H1 (cell line): Measurements from ENCODE around the gene IRGC. TPM values are rescaled to one million over a fixed set of nuclear protein-coding genes. Genes with fewer than 3 reads are reported as not detected.

Experiments used
- CTCF ChIA-PET: fragments of 300-600 bp; sonication (Branson Sonifier 250); formaldehyde crosslinking; loops from one replicate; lab custom pipeline; 2021; ENCODE audit not compliant: partially characterized antibody; lab: Charles Lee
- POLR2A ChIA-PET: fragments of 300-600 bp; sonication (Branson Sonifier 250); formaldehyde crosslinking; loops from one replicate; lab custom pipeline; 2021; ENCODE audit warnings: inconsistent platforms; ENCODE audit not compliant: partially characterized antibody; lab: Charles Lee
- DNase-seq, 2 experiments: peaks; one replicate each; pipeline versions ENCODE4 v3.0.0 to v3.0.0-alpha.2; 2010 to 2022; ENCODE audit warnings: low spot score in 2 of 2, low read depth in 1 of 2, mixed read lengths in 1 of 2
- FAIRE-seq: peaks from 2 replicates; lab custom pipeline; 2011; peaks lifted over from hg19 to GRCh38; lab: Jason Lieb, UNC
- H2AFZ ChIP-seq: 2 replicates; pipeline ENCODE4 v1.8.1; 2012; ENCODE audit warnings: low read length, inconsistent platforms
- H2AK5ac ChIP-seq: 2 replicates; pipeline ENCODE4 v1.6.1; 2013; ENCODE audit warnings: low read depth, low read length
- H2BK120ac ChIP-seq: replicated peaks from 2 replicates; pipeline ENCODE3; 2013; ENCODE audit warnings: low read depth, low read length, inconsistent platforms
- H2BK12ac ChIP-seq: 2 replicates; pipeline ENCODE4 v1.6.1; 2013; ENCODE audit warnings: low read depth, low read length
- H2BK15ac ChIP-seq: 2 replicates; pipeline ENCODE4 v1.6.1; 2013; ENCODE audit warnings: low read length
- H2BK20ac ChIP-seq: 2 replicates; pipeline ENCODE4 v1.6.1; 2013; ENCODE audit warnings: low read length
- H2BK5ac ChIP-seq: 2 replicates; pipeline ENCODE4 v1.6.1; 2013; ENCODE audit warnings: low read depth, low read length
- H3K14ac ChIP-seq: 2 replicates; pipeline ENCODE4 v1.6.1; 2013; ENCODE audit warnings: inconsistent platforms; ENCODE audit not compliant: insufficient read length
- H3K18ac ChIP-seq: 2 replicates; pipeline ENCODE4 v1.6.1; 2013; ENCODE audit warnings: low read length; ENCODE audit errors: extremely low read depth
- H3K23ac ChIP-seq: 2 replicates; pipeline ENCODE4 v1.6.1; 2013; ENCODE audit warnings: inconsistent platforms; ENCODE audit not compliant: insufficient read length
- H3K23me2 ChIP-seq: 2 replicates; pipeline ENCODE4 v1.6.1; 2013; ENCODE audit warnings: low read depth, low read length
- H3K27ac ChIP-seq: 2 replicates; pipeline ENCODE4 v1.6.1; 2011; ENCODE audit warnings: low read depth, low read length, inconsistent platforms
- H3K27me3 ChIP-seq, 4 experiments: replicated peaks in 1 of 4; 1 replicate in 1 of 4; 2 replicates in 3 of 4; pipeline versions ENCODE4 v1.6.1 to v1.8.1; 2011 to 2013; ENCODE audit warnings: low read length in 3 of 4, mild to moderate bottlenecking in 3 of 4, inconsistent platforms in 2 of 4, mixed read lengths in 2 of 4, moderate library complexity in 1 of 4; ENCODE audit not compliant: control insufficient read depth in 3 of 4, insufficient read depth in 3 of 4; ENCODE audit errors: extremely low read depth in 1 of 4
- H3K36me3 ChIP-seq, 4 experiments: 2 replicates each; pipeline versions ENCODE4 v1.6.1 to v1.8.1; 2011 to 2013; ENCODE audit warnings: mild to moderate bottlenecking in 4 of 4, low read length in 3 of 4, moderate library complexity in 2 of 4, control low read depth in 1 of 4, inconsistent platforms in 1 of 4; ENCODE audit not compliant: insufficient read depth in 4 of 4, control insufficient read depth in 2 of 4
- H3K4ac ChIP-seq: replicated peaks from 2 replicates; pipeline ENCODE3; 2013; ENCODE audit warnings: low read length, low read depth, mixed read lengths, inconsistent platforms; ENCODE audit not compliant: insufficient read length
- H3K4me1 ChIP-seq, 4 experiments: replicated peaks in 1 of 4; 1 replicate in 1 of 4; 2 replicates in 3 of 4; pipeline versions ENCODE4 v1.6.1 to v1.8.1; 2011 to 2013; ENCODE audit warnings: low read length in 3 of 4, inconsistent platforms in 2 of 4, mixed read lengths in 1 of 4; ENCODE audit not compliant: insufficient read depth in 4 of 4, control insufficient read depth in 3 of 4
- H3K4me2 ChIP-seq, 2 experiments: 2 replicates each; pipeline versions ENCODE4 v1.6.1 to v1.8.1; 2011 to 2013; ENCODE audit warnings: low read depth in 2 of 2, low read length in 2 of 2, control low read depth in 1 of 2, inconsistent platforms in 1 of 2, mild to moderate bottlenecking in 1 of 2; ENCODE audit not compliant: insufficient read depth in 1 of 2
- H3K4me3 ChIP-seq, 4 experiments: fragments of 200-600, 300-600 bp in 1 of 4; sonication (generic), shearing (Covaris generic), sonication (Bioruptor Twin) in 1 of 4; 2 replicates each; pipeline versions ENCODE4 v1.5.1 to v1.8.1; 2011 to 2016; ENCODE audit warnings: low read length in 4 of 4, low read depth in 3 of 4, control low read depth in 2 of 4, inconsistent platforms in 2 of 4, mild to moderate bottlenecking in 2 of 4, mixed read lengths in 1 of 4, moderate library complexity in 1 of 4; ENCODE audit not compliant: insufficient read depth in 2 of 4; ENCODE audit errors: extremely low read depth in 1 of 4
- H3K56ac ChIP-seq: replicated peaks from 2 replicates; pipeline ENCODE3; 2013; ENCODE audit warnings: low read depth, mild to moderate bottlenecking, mixed read lengths, low read length, inconsistent platforms; ENCODE audit not compliant: insufficient read length
- H3K79me1 ChIP-seq: 2 replicates; pipeline ENCODE4 v1.6.1; 2013; ENCODE audit warnings: low read depth, low read length, control low read depth
- H3K79me2 ChIP-seq, 2 experiments: 2 replicates each; pipeline versions ENCODE4 v1.6.1 to v1.8.1; 2012 to 2013; ENCODE audit warnings: low read length in 2 of 2, mild to moderate bottlenecking in 2 of 2, inconsistent platforms in 1 of 2; ENCODE audit not compliant: insufficient read depth in 2 of 2, control insufficient read depth in 1 of 2
- H3K9ac ChIP-seq, 4 experiments: replicated peaks in 1 of 4; 1 replicate in 1 of 4; 2 replicates in 3 of 4; pipeline versions ENCODE4 v1.6.1 to v1.8.1; 2011 to 2013; ENCODE audit warnings: low read depth in 3 of 4, low read length in 3 of 4, control low read depth in 2 of 4, mild to moderate bottlenecking in 2 of 4, moderate library complexity in 2 of 4, inconsistent platforms in 1 of 4; ENCODE audit errors: extremely low read depth in 1 of 4
- H3K9me3 ChIP-seq, 2 experiments: 2 replicates each; pipeline versions ENCODE4 v1.6.1 to v1.8.1; 2012 to 2013; ENCODE audit warnings: mild to moderate bottlenecking in 2 of 2, moderate library complexity in 2 of 2, control low read depth in 1 of 2, inconsistent platforms in 1 of 2, low read depth in 1 of 2, low read length in 1 of 2, mixed read lengths in 1 of 2; ENCODE audit not compliant: insufficient read depth in 2 of 2
- H4K20me1 ChIP-seq, 2 experiments: replicated peaks in 1 of 2; 2 replicates each; pipeline versions ENCODE3 to v1.8.1; 2011 to 2013; ENCODE audit warnings: inconsistent platforms in 2 of 2, low read length in 2 of 2, mild to moderate bottlenecking in 1 of 2; ENCODE audit not compliant: insufficient read depth in 2 of 2, control insufficient read depth in 1 of 2
- H4K5ac ChIP-seq: 2 replicates; pipeline ENCODE4 v1.6.1; 2013; ENCODE audit warnings: low read length, low read depth, mixed read lengths, inconsistent platforms; ENCODE audit not compliant: insufficient read length
- H4K8ac ChIP-seq: 2 replicates; pipeline ENCODE4 v1.8.0; 2013; ENCODE audit warnings: mild to moderate bottlenecking, moderate library complexity, low read length, inconsistent platforms; ENCODE audit not compliant: insufficient read depth; ENCODE audit errors: extremely low read depth
- H4K91ac ChIP-seq: replicated peaks from 2 replicates; pipeline ENCODE3; 2013; ENCODE audit warnings: low read length, mixed read lengths, inconsistent platforms; ENCODE audit not compliant: insufficient read length
- GTF2F1 ChIP-seq: IDR thresholded peaks from 2 replicates; pipeline ENCODE4 v1.6.1; 2012; ENCODE audit warnings: low read depth, low read length, improper control_type of control experiment, borderline replicate concordance
- SUZ12 ChIP-seq: fragments of 200-600 bp; sonication (generic); IDR thresholded peaks from 2 replicates; pipeline ENCODE4 v1.6.1; 2012; ENCODE audit warnings: mild to moderate bottlenecking, inconsistent platforms, low read length, moderate library complexity, mixed read lengths
- WGBS, 2 experiments: shearing (Covaris generic) in 1 of 2; methylation state at CpG; one replicate each; pipeline versions ENCODE4 v1.1.6 to v1.1.7; 2013 to 2015; ENCODE audit warnings: low lambda C conversion rate in 2 of 2, mixed read lengths in 2 of 2, inconsistent platforms in 1 of 2, low coverage in 1 of 2, missing lambda C conversion rate in 1 of 2; ENCODE audit not compliant: insufficient replicate concordance in 2 of 2, insufficient coverage in 1 of 2, insufficient read length in 1 of 2; ENCODE audit errors: extremely low coverage in 1 of 2, missing lambda C conversion rate in 1 of 2; 5-methylcytosine and 5-hydroxymethylcytosine counted together
- polyA plus RNA-seq, 7 experiments: library from polyadenylated mRNA; depleted of rRNA in 3 of 7; stranded (reverse) in 5 of 7; unstranded in 2 of 7; fragments of >200 nt in 5 of 7; fragments of 200-250 nt in 2 of 7; gene quantifications; 1 replicate in 5 of 7; 2 replicates in 1 of 7; 4 replicates in 1 of 7; pipeline versions ENCODE4 v1.2.1 to v1.2.3, GENCODE V29; 2011 to 2013; ENCODE audit warnings: missing spikeins in 2 of 7, mixed read lengths in 2 of 7
- total RNA-seq: library from RNA; stranded (reverse); fragmentation: NEBNext Ultra II Directional; extraction: Animal tissue kit (Norgen Biotek cat#: 25700); gene quantifications from 2 replicates; pipeline ENCODE4 v1.2.1, GENCODE V29; 2021

Gene IRGC
- total and polyA plus RNA-seq, 2 of the 8 experiments (the other 6 are each of a cell fraction or from before 2014, with no cell fraction given), result not detected

DNA sequence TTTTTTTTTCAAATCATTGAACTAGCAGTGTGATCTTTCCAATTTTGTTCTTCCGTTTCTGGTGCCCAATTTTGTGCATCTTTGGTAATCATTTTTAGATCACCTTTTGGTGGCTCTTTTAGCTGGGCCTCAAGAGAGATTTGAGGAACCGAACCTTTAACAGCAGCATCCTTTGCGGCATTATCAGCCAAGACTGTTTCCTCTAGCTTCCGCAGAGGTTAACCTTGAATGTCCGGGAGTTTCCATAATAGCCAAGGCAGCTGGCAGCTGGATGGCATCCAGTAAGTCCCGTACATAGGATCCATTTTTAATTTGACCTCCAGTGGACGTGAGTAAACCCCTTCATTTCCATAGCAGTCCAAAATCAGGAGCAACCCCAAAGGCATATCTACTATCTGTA is 9.6 kb downstream of the IRGC start:
- FAIRE-seq, result no peak
- H3K27me3 ChIP-seq, result no peaks in the 10 kb centered on the region
- H3K9ac ChIP-seq, result no peak overlapping the region
- H2BK12ac ChIP-seq, result no peak overlapping the region
- no peak overlapping the region for H2AK5ac ChIP-seq
- H3K23me2 ChIP-seq, result no peaks in the 10 kb centered on the region
- H2BK20ac ChIP-seq, result no peak overlapping the region
- ChIA-PET POLR2A (interaction anchor here (1.0 kb wide), 1 partner anchor 11 kb away, joined by 5 read pairs; no protein-coding TSS in a partner anchor), CTCF (interaction anchor here (0.7 to 4.0 kb wide), 7 partner anchors 9 to 170 kb away, joined by 3 to 25 read pairs (median 5); partner anchors contain the start of gene PLAUR)
- H3K36me3 ChIP-seq, result peaks cover 0 to 3% (median 1%) of the 10 kb centered on the region in 4 experiments; a peak in 1 of 8 replicates
- H3K4ac ChIP-seq, result no peak overlapping the region
- no peak for DNase-seq
- H4K91ac ChIP-seq, result no peak overlapping the region
- peaks cover 0 to 6% of the 10 kb centered on the region in 2 experiments for H4K20me1 ChIP-seq
- no peak overlapping the region for H4K8ac ChIP-seq
- H2BK15ac ChIP-seq, result no peak overlapping the region
- no peaks in the 10 kb centered on the region for H3K79me2 ChIP-seq
- H3K56ac ChIP-seq, result no peak overlapping the region
- H4K5ac ChIP-seq, result no peak overlapping the region
- TF ChIP-seq SUZ12, result no peak
- TF ChIP-seq GTF2F1, result no peak
- no peak overlapping the region for H3K27ac ChIP-seq
- no peak overlapping the region for H3K18ac ChIP-seq
- no peaks in the 10 kb centered on the region for H3K4me1 ChIP-seq
- no peak overlapping the region for H2AFZ ChIP-seq
- no peak overlapping the region for H2BK120ac ChIP-seq
- H3K79me1 ChIP-seq, result no peaks in the 10 kb centered on the region
- no peaks in the 10 kb centered on the region for H3K9me3 ChIP-seq
- no peak overlapping the region for H3K14ac ChIP-seq
- H2BK5ac ChIP-seq, result no peak overlapping the region
- WGBS, 2 experiments, result 87% methylated on average over 7 of the region's 7 CpGs; no CpG with 5 or more reads in 1 of the 2 experiments
- no peak overlapping the region for H3K4me3 ChIP-seq
- H3K23ac ChIP-seq, result no peak overlapping the region
- no peak overlapping the region for H3K4me2 ChIP-seq
